ENCODE results near the gene RIIAD1. TPM values are rescaled to one million over a fixed set of nuclear protein-coding genes. Genes with fewer than 3 reads are reported as not detected.

RIIAD1 gene
- total and polyA plus RNA-seq, 9 donors = 0.51 to 34.9 (median 0.61) TPM; not detected in 5

- no peaks in the 10 kb centered on the region for H3K9me3 ChIP-seq
- 74 to 77% (median 75%) methylated on average over 21 of the region's 21 CpGs for WGBS, 3 donors
- H3K36me3 ChIP-seq = no peaks in the 10 kb centered on the region
- no peaks in the 10 kb centered on the region for H3K27me3 ChIP-seq
- intact Hi-C loops (cut with DNase I) = no loop called here
- H3K4me3 ChIP-seq = no peak overlapping the region
- H3K4me1 ChIP-seq (ENCODE audit: insufficient read depth) = no peaks in the 10 kb centered on the region
- DNase-seq = no peak
- no peak for TF ChIP-seq POLR2A (IDR thresholded peaks at IDR 0.05)
- no peak for TF ChIP-seq EP300 (IDR thresholded peaks at IDR 0.05)
- no peak for TF ChIP-seq CTCF (IDR thresholded peaks at IDR 0.05)
- no peak overlapping the region for H3K27ac ChIP-seq
Observed at GRCh38 chr1:151706464-151707415, 14.6 kb upstream of the RIIAD1 start.

- H3K9me3 ChIP-seq = no peaks in the 10 kb centered on the region
- H3K27ac ChIP-seq = no peak overlapping the region
- no peaks in the 10 kb centered on the region for H3K36me3 ChIP-seq
- 83 to 87% (median 86%) methylated on average over 15 of the region's 15 CpGs for WGBS, 3 donors
- no peak for TF ChIP-seq EP300 (IDR thresholded peaks at IDR 0.05)
- TF ChIP-seq CTCF (IDR thresholded peaks at IDR 0.05) = no peak
- no peak for TF ChIP-seq POLR2A (IDR thresholded peaks at IDR 0.05)
- no peaks in the 10 kb centered on the region for H3K4me1 ChIP-seq (ENCODE audit: insufficient read depth)
- no peaks in the 10 kb centered on the region for H3K27me3 ChIP-seq
- no peak overlapping the region for H3K4me3 ChIP-seq
- intact Hi-C loops (cut with DNase I) = no loop called here
- no peak for DNase-seq
Observed at GRCh38 chr1:151707541-151708065, 13.7 kb upstream of the RIIAD1 start.

DNA sequence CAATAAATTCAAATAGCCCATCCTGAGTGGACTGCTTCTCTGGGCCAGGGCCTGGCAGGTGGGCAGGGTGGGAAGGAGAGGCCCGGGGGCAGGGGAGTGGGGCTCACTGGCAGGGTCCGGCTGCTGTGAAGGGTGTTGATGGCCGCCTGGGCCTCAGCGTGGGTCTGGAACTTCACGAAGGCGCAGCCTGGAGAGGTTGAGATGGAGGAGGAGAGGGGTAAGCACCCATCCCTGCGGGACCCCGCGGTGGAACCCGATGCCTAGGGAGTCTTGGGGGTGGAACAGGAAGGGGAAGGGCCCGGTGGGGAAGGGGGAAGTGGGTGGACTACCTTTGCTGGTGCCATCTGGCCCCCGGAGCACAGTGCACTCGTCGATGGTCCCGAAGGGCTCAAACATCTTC is 12.4 kb upstream of the RIIAD1 start:
- DNase-seq = no peak
- intact Hi-C loops (cut with DNase I) = no loop called here
- Histone ChIP-seq H3K4me3 (no peak overlapping the region), H3K27me3 (no peaks in the 10 kb centered on the region), H3K9me3 (no peaks in the 10 kb centered on the region), H3K36me3 (no peaks in the 10 kb centered on the region), H3K4me1 (ENCODE audit: insufficient read depth) (no peaks in the 10 kb centered on the region), H3K27ac (no peak overlapping the region)
- 71 to 79% (median 74%) methylated on average over 15 of the region's 15 CpGs for WGBS, 3 donors
- TF ChIP-seq EP300 (IDR thresholded peaks at IDR 0.05) (no peak), CTCF (IDR thresholded peaks at IDR 0.05) (no peak), POLR2A (IDR thresholded peaks at IDR 0.05) (no peak)

- DNase-seq = no peak
- intact Hi-C loops (cut with DNase I) = no loop called here
- H3K9me3 ChIP-seq = no peaks in the 10 kb centered on the region
- H3K36me3 ChIP-seq = no peaks in the 10 kb centered on the region
- no peak overlapping the region for H3K27ac ChIP-seq
- H3K4me3 ChIP-seq = no peak overlapping the region
- TF ChIP-seq CTCF (IDR thresholded peaks at IDR 0.05) (no peak), POLR2A (IDR thresholded peaks at IDR 0.05) (no peak), EP300 (IDR thresholded peaks at IDR 0.05) (no peak)
- 26 to 31% (median 26%) methylated on average over 15 of the region's 15 CpGs for WGBS, 3 donors
- no peaks in the 10 kb centered on the region for H3K4me1 ChIP-seq (ENCODE audit: insufficient read depth)
- H3K27me3 ChIP-seq = no peaks in the 10 kb centered on the region
Observed at GRCh38 chr1:151710187-151710840, 11.0 kb upstream of the RIIAD1 start.
